ENCODE measurements around the gene KLK14. TPM values are rescaled to one million over a fixed set of nuclear protein-coding genes. Genes with fewer than 3 reads are reported as not detected.

Gene KLK14
- polyA plus RNA-seq, 2 of the 4 experiments (the other 2 are of a cell fraction) = 0.14 to 0.44 TPM

DNA sequence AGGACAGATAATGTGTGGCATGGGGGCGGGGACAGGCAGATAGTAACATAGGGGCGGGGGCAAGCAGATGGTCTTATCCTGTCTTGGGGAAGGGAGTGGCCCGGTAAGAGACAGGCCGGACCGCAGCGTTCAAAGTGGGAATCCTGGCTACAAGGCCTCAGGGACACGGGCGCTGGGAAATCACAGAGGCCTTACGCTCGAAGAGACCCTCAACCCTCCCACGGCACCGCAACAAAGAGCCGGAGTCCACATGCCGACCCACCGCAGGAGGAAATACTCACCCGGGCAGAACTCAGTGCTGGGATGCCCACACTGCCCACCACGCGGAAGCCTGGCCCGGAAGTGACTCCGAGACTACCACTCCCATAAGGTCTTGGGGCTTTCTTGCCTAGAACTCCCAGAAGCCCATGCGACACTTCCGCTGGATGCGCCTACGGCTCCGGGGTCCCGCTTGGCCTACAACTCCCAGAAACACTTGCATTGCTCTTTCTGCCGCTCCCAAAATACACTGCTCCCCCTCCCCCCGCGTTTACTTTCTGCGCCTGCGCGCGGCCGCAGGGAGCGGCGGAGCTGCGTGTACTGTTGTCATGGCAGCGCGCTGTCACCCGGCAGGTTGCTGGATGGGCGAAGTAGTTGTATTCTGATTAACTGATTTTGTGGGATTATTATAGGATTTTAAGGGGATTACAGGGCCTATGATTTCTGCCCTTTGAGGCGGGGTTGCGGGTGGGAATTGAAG is 25.5 kb upstream of the KLK14 start, which contains the start of gene CTU1 (continued):
- no peak for TF ChIP-seq GATA3 (IDR thresholded peaks at IDR 0.05; ENCODE audit: borderline replicate concordance)
- no peak for TF ChIP-seq HOXB13 (CRISPR knock-in tag; IDR thresholded peaks at IDR 0.05; ENCODE audit: low read depth)
- TF ChIP-seq RARB (CRISPR knock-in tag; IDR thresholded peaks at IDR 0.05) = no peak
- no peak for TF ChIP-seq SMC3 (IDR thresholded peaks at IDR 0.05)
- peak; percentile 28 for TF ChIP-seq MAFK (IDR thresholded peaks at IDR 0.05; ENCODE audit: partially characterized antibody)
- TF ChIP-seq FOSB (CRISPR knock-in tag; IDR thresholded peaks at IDR 0.05) = no peak
- TF ChIP-seq EP300 (IDR thresholded peaks at IDR 0.05) = no peak
- TF ChIP-seq PBX3 (IDR thresholded peaks at IDR 0.05) = no peak
- peak; percentile 67 for TF ChIP-seq PHF8 (IDR thresholded peaks at IDR 0.05; ENCODE audit: borderline replicate concordance, low read depth)
- TF ChIP-seq RAD21 (conservative IDR thresholded peaks at IDR 0.05 in 1 of 2, IDR thresholded peaks at IDR 0.05 in 1 of 2) = no peak
- no peak for TF ChIP-seq ZNF302 (CRISPR knock-in tag; IDR thresholded peaks at IDR 0.05)
- no peak for TF ChIP-seq CHD2 (IDR thresholded peaks at IDR 0.05; ENCODE audit: low read length, partially characterized antibody)
- no peak for TF ChIP-seq TFCP2L1 (CRISPR knock-in tag; IDR thresholded peaks at IDR 0.05)
- no peak for TF ChIP-seq JUNB (IDR thresholded peaks at IDR 0.05)
- no peak for TF ChIP-seq RCOR1 (IDR thresholded peaks at IDR 0.05; ENCODE audit: low read depth, low read length)
- no peak for TF ChIP-seq CBX2 (IDR thresholded peaks at IDR 0.05; ENCODE audit: borderline replicate concordance, low read depth)
- no peak for TF ChIP-seq FOSL2 (IDR thresholded peaks at IDR 0.05)
- TF ChIP-seq FOSL2 (CRISPR knock-in tag; IDR thresholded peaks at IDR 0.05) = no peak; the same call in 1 of the 2 replicates

DNA sequence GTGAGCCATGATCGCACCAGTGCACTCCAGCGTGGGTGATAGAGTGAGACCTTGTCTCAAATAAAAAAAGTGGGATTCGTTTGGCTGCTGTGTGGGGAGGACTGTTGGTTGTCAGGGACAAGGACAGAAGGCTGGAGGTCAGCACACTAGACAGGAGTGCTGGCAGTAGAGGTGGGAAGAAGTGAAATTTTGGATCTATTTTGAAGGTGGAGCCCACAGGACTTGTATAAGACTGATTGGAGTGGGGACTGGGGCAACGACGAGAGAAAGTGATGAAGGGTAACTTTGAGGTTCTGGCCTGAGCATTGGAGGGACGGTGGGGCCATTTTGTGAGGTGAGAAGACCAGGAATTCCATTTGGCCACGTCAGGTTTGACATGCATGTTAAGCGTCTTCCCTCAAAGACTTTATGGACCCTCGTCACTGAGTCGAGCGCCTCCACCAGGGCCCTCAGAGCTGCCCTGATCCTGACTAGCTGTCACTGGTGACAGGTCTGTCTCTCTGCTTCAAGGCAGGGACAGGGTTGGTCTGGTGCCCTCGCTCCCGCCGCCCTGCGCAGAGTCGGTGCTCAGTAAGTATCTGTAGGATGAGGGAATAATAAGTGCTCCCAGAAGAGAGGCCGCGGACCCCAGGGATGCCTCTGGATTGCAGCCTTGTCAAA is 24.8 kb upstream of the KLK14 start:
- Histone ChIP-seq H3K4me1 (peaks cover 10% of the 10 kb centered on the region), H3K4me2 (peak overlapping the region; percentile 86), H3K4me3 (peak overlapping the region; percentile 66), H3K9me3 (no peaks in the 10 kb centered on the region), H3K27ac (peak overlapping the region; percentile 80 to 88)
- DNase-seq (ENCODE audit: low read depth in 1 of 2, low spot score in 1 of 2) (peak in 1 of 2 experiments; percentile 41), ATAC-seq (peak; percentile 33 to 37; a peak in 5 of 6 replicates), FAIRE-seq (no peak)
- TF ChIP-seq MYC (IDR thresholded peaks at IDR 0.05; ENCODE audit: borderline replicate concordance, low read length) (0 out of 2 replicates have a peak, but pooled peaks have one; percentile 44), KDM1A (IDR thresholded peaks at IDR 0.05; ENCODE audit: low read depth) (no peak)
- 21% methylated on average over 18 of the region's 18 CpGs for WGBS (ENCODE audit: missing lambda C conversion rate)
- ChIA-PET CTCF (interaction anchor here (0.7 to 1.7 kb wide), 3 partner anchors 8 to 18 kb away, joined by 3 to 4 read pairs (median 3); no protein-coding TSS in a partner anchor), POLR2A (no interaction called here)

DNA sequence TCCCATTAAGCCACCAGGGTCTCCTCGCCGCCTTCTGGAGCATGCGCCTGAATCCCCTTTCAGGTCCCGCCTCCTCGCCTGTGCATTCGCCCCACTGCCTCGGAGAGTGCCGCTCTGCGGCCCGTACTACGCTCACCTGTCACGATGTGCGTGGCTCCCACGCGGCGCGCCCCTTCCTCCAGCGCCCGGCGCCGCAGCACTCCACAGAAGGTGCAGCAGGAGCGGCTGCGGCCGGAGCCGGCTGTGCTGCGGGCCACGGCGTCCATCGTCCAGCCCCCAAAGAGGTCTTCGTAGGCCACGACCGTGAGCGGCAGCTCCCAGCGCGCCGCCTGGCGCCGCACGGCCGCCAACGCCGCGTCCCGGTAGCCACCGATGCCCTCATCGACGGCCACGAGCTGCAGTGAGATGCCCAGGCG is 21.2 kb upstream of the KLK14 start:
- WGBS (ENCODE audit: missing lambda C conversion rate) = 98% methylated on average over 49 of the region's 49 CpGs
- Histone ChIP-seq H3K27ac (no peak overlapping the region), H3K4me1 (peaks cover 9% of the 10 kb centered on the region), H3K9me3 (no peaks in the 10 kb centered on the region), H3K4me2 (no peak overlapping the region), H3K4me3 (no peak overlapping the region)
- DNase-seq (ENCODE audit: low read depth in 1 of 2, low spot score in 1 of 2) (no peak), ATAC-seq (no peak), FAIRE-seq (no peak)
- ChIA-PET POLR2A (no interaction called here), CTCF (interaction anchor here (0.6 to 1.0 kb wide), 2 partner anchors 400 to 434 kb away, joined by 3 to 5 read pairs; no protein-coding TSS in a partner anchor)
- TF ChIP-seq HOXB5 (CRISPR knock-in tag; IDR thresholded peaks at IDR 0.05) = no peak
- no peak for TF ChIP-seq JUNB (IDR thresholded peaks at IDR 0.05)
- no peak for TF ChIP-seq RFX5 (IDR thresholded peaks at IDR 0.05)
- no peak for TF ChIP-seq ZC3H11A (IDR thresholded peaks at IDR 0.05)
- no peak for TF ChIP-seq GATA3 (IDR thresholded peaks at IDR 0.05; ENCODE audit: borderline replicate concordance)
- no peak for TF ChIP-seq KDM5A (IDR thresholded peaks at IDR 0.05)
- no peak for TF ChIP-seq SMC3 (IDR thresholded peaks at IDR 0.05)

Data from A549 (cell line).